Panc1 (cell line): ENCODE data around the gene OTOF. TPM values are rescaled to one million over a fixed set of nuclear protein-coding genes. Genes with fewer than 3 reads are reported as not detected.

ENCODE experiments used
- ATAC-seq: fragments of 200-7000 bp; cut with Tn5 transposase; 2 replicates; pipeline ENCODE4 v1.9.1; 2020; ENCODE audit warnings: mild to moderate bottlenecking, moderate library complexity
- BruUV-seq: library from RNA; stranded (reverse); fragments of 400-500 nt; replicated peaks from 2 replicates; lab custom pipeline; 2021; lab: Mats Ljungman, UMichigan
- CTCF ChIA-PET: fragments of 300-600 bp; sonication (Branson Sonifier 250); formaldehyde crosslinking; loops from one replicate; lab custom pipeline; 2022; ENCODE audit warnings: antibody characterized with exemption; lab: Charles Lee
- POLR2A ChIA-PET: fragments of 300-600 bp; sonication (Branson Sonifier 250); formaldehyde crosslinking; loops from one replicate; lab custom pipeline; 2022; ENCODE audit warnings: antibody characterized with exemption; lab: Charles Lee
- DNase-seq: peaks from one replicate; pipeline ENCODE4 v3.0.0-alpha.2; 2010; ENCODE audit warnings: low read depth, low spot score
- H3K27ac ChIP-seq: 2 replicates; pipeline ENCODE4 v1.5.1; 2011; ENCODE audit warnings: mild to moderate bottlenecking, low read length, inconsistent platforms
- H3K27me3 ChIP-seq: fragments of 200-500 bp; sonication (Bioruptor generic); 2 replicates; pipeline ENCODE4 v1.6.0; 2014; ENCODE audit warnings: low read length, inconsistent platforms; ENCODE audit not compliant: control insufficient read depth, insufficient read depth
- H3K36me3 ChIP-seq: fragments of 200-500 bp; sonication (Bioruptor generic); 2 replicates; pipeline ENCODE4 v1.5.1; 2014; ENCODE audit warnings: inconsistent platforms, mild to moderate bottlenecking, low read length, moderate library complexity; ENCODE audit not compliant: control insufficient read depth, insufficient read depth
- H3K4me1 ChIP-seq: 2 replicates; pipeline ENCODE4 v1.5.1; 2011; ENCODE audit warnings: inconsistent platforms, mild to moderate bottlenecking, low read length, moderate library complexity; ENCODE audit not compliant: control insufficient read depth, insufficient read depth
- H3K4me3 ChIP-seq, 2 experiments: 2 replicates each; pipeline ENCODE4 v1.5.1; 2011 to 2012; ENCODE audit warnings: low read depth in 2 of 2, low read length in 2 of 2, mild to moderate bottlenecking in 2 of 2, inconsistent platforms in 1 of 2, moderate library complexity in 1 of 2
- H3K9me3 ChIP-seq: fragments of 200-500 bp; sonication (Bioruptor generic); 2 replicates; pipeline ENCODE4 v1.5.1; 2014; ENCODE audit warnings: low read depth, mild to moderate bottlenecking, inconsistent platforms, low read length, moderate library complexity; ENCODE audit not compliant: control insufficient read depth, insufficient read depth
- CTCF ChIP-seq: fragments of 450-650 bp; IDR thresholded peaks from 2 replicates; pipeline ENCODE4 v1.5.1; 2017; ENCODE audit warnings: mild to moderate bottlenecking
- POLR2AphosphoS5 ChIP-seq: IDR thresholded peaks from 2 replicates; pipeline ENCODE4 v1.6.1; 2012; ENCODE audit warnings: mild to moderate bottlenecking, low read depth, low read length, moderate library complexity
- REST ChIP-seq, 2 experiments: IDR thresholded peaks; 2 replicates each; pipeline ENCODE4 v1.6.1; 2011 to 2012; ENCODE audit warnings: low read depth in 2 of 2, control low read depth in 1 of 2, low read length in 1 of 2, mild to moderate bottlenecking in 1 of 2, moderate library complexity in 1 of 2; ENCODE audit not compliant: insufficient read depth in 1 of 2
- SIN3A ChIP-seq: IDR thresholded peaks from 2 replicates; pipeline ENCODE4 v1.6.1; 2012; ENCODE audit warnings: low read depth, mild to moderate bottlenecking, low read length, moderate library complexity, borderline replicate concordance; ENCODE audit not compliant: insufficient read depth
- TCF7L2 ChIP-seq: IDR thresholded peaks from 2 replicates; pipeline ENCODE4 v1.6.1; 2011; ENCODE audit warnings: mild to moderate bottlenecking, low read depth, low read length, inconsistent platforms
- in situ Hi-C: cut with HindIII; loops from 2 replicates; pipeline ENCODE4 v1.10.0; 2016; ENCODE audit warnings: low sequenced_read_pairs, low pct_unique_long_range_greater_than_20kb
- intact Hi-C: fragments of 100-400 bp; cut with micrococcal nuclease; formaldehyde crosslinking; loops from one replicate; pipeline ENCODE4 v1.10.0; 2022; ENCODE audit not compliant: unreplicated experiment
- total RNA-seq: library from RNA; stranded (reverse); gene quantifications from one replicate; pipeline ENCODE4 v1.2.1, GENCODE V29; 2021; ENCODE audit not compliant: unreplicated experiment

Gene OTOF
- total RNA-seq, 1 experiment from 2014 or later, result 0.41 TPM

- H3K4me1 ChIP-seq, result no peaks in the 10 kb centered on the region; the same call in 1 of the 2 replicates
- in situ Hi-C loops (no loop called here), intact Hi-C loops (no loop called here)
- POLR2A ChIA-PET, result no interaction called here
- DNase-seq, result no peak
- BruUV-seq, result no TSS peak
- TF ChIP-seq CTCF (no peak), SIN3A (no peak), TCF7L2 (no peak), REST (IDR thresholded peaks at IDR 0.05; ENCODE audit: insufficient read depth in 1 of 2, low read depth in 2 of 2, low read length in 1 of 2) (no peak), POLR2AphosphoS5 (no peak)
- H3K4me3 ChIP-seq, result no peak overlapping the region
- H3K9me3 ChIP-seq, result no peaks in the 10 kb centered on the region
- CTCF ChIA-PET, result no interaction called here
- ATAC-seq, result no peak
- H3K36me3 ChIP-seq, result no peaks in the 10 kb centered on the region
- H3K27ac ChIP-seq, result no peak overlapping the region
- no peaks in the 10 kb centered on the region; the same call in 1 of the 2 replicates for H3K27me3 ChIP-seq
Observed at GRCh38 chr2:26432363-26432762, 45.6 kb downstream of the OTOF start.

- no peaks in the 10 kb centered on the region; the same call in 1 of the 2 replicates for H3K27me3 ChIP-seq
- TF ChIP-seq CTCF (no peak), TCF7L2 (no peak), REST (IDR thresholded peaks at IDR 0.05; ENCODE audit: insufficient read depth in 1 of 2, low read depth in 2 of 2, low read length in 1 of 2) (no peak), POLR2AphosphoS5 (no peak), SIN3A (no peak)
- no peaks in the 10 kb centered on the region; the same call in 1 of the 2 replicates for H3K4me1 ChIP-seq
- BruUV-seq, result no TSS peak
- ChIA-PET POLR2A (interaction anchor here (0.6 kb wide), 2 partner anchors 23 to 58 kb away, joined by 3 to 4 read pairs; no protein-coding TSS in a partner anchor), CTCF (no interaction called here)
- H3K4me3 ChIP-seq, result no peak overlapping the region
- H3K27ac ChIP-seq, result no peak overlapping the region
- ATAC-seq (no peak), DNase-seq (no peak)
- no peaks in the 10 kb centered on the region for H3K36me3 ChIP-seq
- intact Hi-C loops (no loop called here), in situ Hi-C loops (no loop called here)
- no peaks in the 10 kb centered on the region for H3K9me3 ChIP-seq
Observed at GRCh38 chr2:26430826-26431225, 47.1 kb downstream of the OTOF start.
